ENCODE data around the gene IGFLR1. TPM values are rescaled to one million over a fixed set of nuclear protein-coding genes. Genes with fewer than 3 reads are reported as not detected.

Gene IGFLR1
- total and polyA plus RNA-seq, 2 donors (not counting 3 experiments of a cell fraction or from before 2014, with no cell fraction given), result 2.6 to 7.6 TPM

- H3K36me3 ChIP-seq (ENCODE audit: control insufficient read depth in 2 of 2, extremely low read depth in 1 of 2, insufficient read depth in 2 of 2, low read length in 2 of 2), result peaks cover 3 to 6% of the 10 kb centered on the region in 2 experiments
- H3K27me3 ChIP-seq (ENCODE audit: control insufficient read depth in 2 of 2, insufficient read depth in 2 of 2, low read length in 2 of 2), result no peaks in the 10 kb centered on the region
- DNase-seq (ENCODE audit: low read depth, low spot score) (no peak), FAIRE-seq (no peak)
- no peak overlapping the region for H3K4me3 ChIP-seq (replicated peaks in 1 of 3; ENCODE audit: insufficient read depth in 1 of 3, low read depth in 1 of 3, low read length in 3 of 3)
- no peaks in the 10 kb centered on the region for H3K9me1 ChIP-seq (replicated peaks; ENCODE audit: control insufficient read depth, extremely low read depth, insufficient read depth, low read length)
- no peak overlapping the region for H3K9ac ChIP-seq (replicated peaks; ENCODE audit: extremely low read depth, insufficient read depth, low read length)
- ChIA-PET POLR2A (no interaction called here), CTCF (interaction anchor here (1.1 to 1.2 kb wide), 2 partner anchors 19 to 115 kb away, joined by 3 read pairs; partner anchors contain the start of gene LIN37)
- no peaks in the 10 kb centered on the region for H3K4me1 ChIP-seq (ENCODE audit: control insufficient read depth, extremely low read depth, insufficient read depth, low read length)
- no peak overlapping the region for H2AFZ ChIP-seq (ENCODE audit: low read depth, low read length)
- H4K20me1 ChIP-seq (replicated peaks; ENCODE audit: control insufficient read depth, extremely low read depth, insufficient read depth, low read length), result no peaks in the 10 kb centered on the region
- no peak overlapping the region for H3K4me2 ChIP-seq (ENCODE audit: insufficient read depth, low read length)
- no TSS peak for BruUV-seq (replicated peaks)
- H3K79me2 ChIP-seq (ENCODE audit: control insufficient read depth, insufficient read depth, low read length), result no peaks in the 10 kb centered on the region
- dilution Hi-C loops (cut with MboI; ENCODE audit: extremely low pct_ligation_motif_present, low sequenced_read_pairs) (no loop called here), intact Hi-C loops (cut with micrococcal nuclease) (no loop called here)
- no peak for TF ChIP-seq POLR2A (IDR thresholded peaks at IDR 0.05; ENCODE audit: low read depth, low read length)
- TF ChIP-seq JUN (IDR thresholded peaks at IDR 0.05; ENCODE audit: borderline replicate concordance, insufficient read depth, insufficient read length, low read depth), result no peak
- no peak for TF ChIP-seq EZH2 (IDR thresholded peaks at IDR 0.05; ENCODE audit: borderline replicate concordance, low read depth, low read length, severe bottlenecking)
- no peak for TF ChIP-seq MYC (IDR thresholded peaks at IDR 0.05; ENCODE audit: low read depth, low read length)
- TF ChIP-seq POLR2AphosphoS5 (IDR thresholded peaks at IDR 0.05; ENCODE audit: insufficient read depth, low read depth, low read length), result no peak
- TF ChIP-seq CTCF (IDR thresholded peaks at IDR 0.05; ENCODE audit: extremely low read depth in 1 of 2, insufficient read depth in 1 of 2, low read depth in 1 of 2, low read length in 2 of 2), result no peak
- TF ChIP-seq GATA2 (IDR thresholded peaks at IDR 0.05; ENCODE audit: insufficient read depth, insufficient read length, low read depth, low read length), result no peak
- no peak for TF ChIP-seq MAX (IDR thresholded peaks at IDR 0.05; ENCODE audit: insufficient read depth, insufficient read length)
- no peak for TF ChIP-seq FOS (IDR thresholded peaks at IDR 0.05; ENCODE audit: borderline replicate concordance, insufficient read depth, low read length)
- H3K9me3 ChIP-seq (replicated peaks; ENCODE audit: control insufficient read depth, insufficient read depth, low read length), result no peaks in the 10 kb centered on the region
- H3K27ac ChIP-seq (ENCODE audit: insufficient read depth, low read depth, low read length), result no peak overlapping the region
These were observed 25.2 kb upstream of the IGFLR1 start for GRCh38 chr19:35767288-35768081.
